ENCODE results near the gene JAKMIP1.

The JAKMIP1 gene

DNA sequence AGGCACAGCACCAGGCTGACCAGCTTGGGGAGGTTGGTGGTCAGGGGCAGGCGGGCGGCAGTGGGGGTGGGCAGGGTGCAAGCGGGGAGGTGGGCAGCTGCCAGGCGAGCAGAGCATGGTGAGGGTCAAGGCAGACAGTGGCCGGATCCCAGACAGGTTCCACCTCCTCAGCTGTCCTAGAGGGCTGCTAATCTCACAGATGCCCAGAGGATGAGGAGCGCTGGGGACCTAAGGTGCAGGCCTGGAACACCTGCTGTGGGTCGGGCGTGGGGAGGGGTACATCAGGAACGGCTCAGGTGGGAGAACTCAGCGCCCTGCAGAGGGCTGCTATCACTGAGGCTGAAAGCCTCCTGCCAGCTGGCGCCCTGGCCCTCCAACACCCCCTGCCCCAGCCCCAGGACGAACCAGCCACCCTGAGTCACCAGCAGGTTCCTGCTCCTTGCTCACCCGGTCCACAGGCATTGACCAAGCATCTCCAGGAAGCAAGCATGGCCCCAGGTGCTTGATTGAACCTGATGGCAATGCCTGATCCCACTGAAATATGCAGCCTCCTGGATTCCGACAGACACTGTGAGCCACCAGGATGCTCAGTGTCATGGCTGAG is 153.7 kb downstream of the JAKMIP1 start:
- no peak overlapping the region for H3K9ac ChIP-seq (ENCODE audit: low read length)
- no peak overlapping the region for H3K4me3 ChIP-seq (ENCODE audit: low read depth, low read length)
- no peaks in the 10 kb centered on the region for H3K36me3 ChIP-seq (ENCODE audit: control insufficient read depth, insufficient read depth, low read length)
- H3K4me1 ChIP-seq (ENCODE audit: control insufficient read depth, insufficient read depth, low read length): no peaks in the 10 kb centered on the region
- no peak overlapping the region for H3K27ac ChIP-seq (ENCODE audit: low read depth, low read length)
- H3K27me3 ChIP-seq (ENCODE audit: control insufficient read depth, insufficient read depth, low read length): no peaks in the 10 kb centered on the region
- no peaks in the 10 kb centered on the region for H3K9me3 ChIP-seq (ENCODE audit: control insufficient read depth, insufficient read depth, low read depth, low read length)

DNA sequence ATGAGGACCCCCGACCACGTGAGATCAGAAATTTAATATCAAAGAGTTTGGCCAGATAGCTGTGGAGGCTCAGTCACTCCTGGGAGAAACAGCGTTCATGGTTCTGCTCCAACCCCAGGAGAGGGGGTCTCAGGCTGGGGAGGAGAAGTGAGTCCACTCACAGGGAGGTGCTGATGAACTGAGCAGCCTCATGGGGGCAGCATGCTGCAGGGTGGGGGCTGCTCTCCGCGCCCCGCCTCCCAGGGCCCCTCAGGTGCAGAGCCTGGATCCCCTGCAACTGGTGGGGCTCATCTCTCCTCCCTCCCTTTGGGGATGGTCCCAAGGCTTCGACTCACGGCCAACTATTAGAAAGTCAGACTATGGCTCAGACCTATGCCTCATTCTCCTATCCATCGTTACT is 155.5 kb downstream of the JAKMIP1 start:
- Histone ChIP-seq H3K27ac (ENCODE audit: low read depth, low read length) (no peak overlapping the region), H3K9ac (ENCODE audit: low read length) (no peak overlapping the region), H3K27me3 (ENCODE audit: control insufficient read depth, insufficient read depth, low read length) (no peaks in the 10 kb centered on the region), H3K36me3 (ENCODE audit: control insufficient read depth, insufficient read depth, low read length) (no peaks in the 10 kb centered on the region), H3K9me3 (ENCODE audit: control insufficient read depth, insufficient read depth, low read depth, low read length) (no peaks in the 10 kb centered on the region), H3K4me1 (ENCODE audit: control insufficient read depth, insufficient read depth, low read length) (no peaks in the 10 kb centered on the region), H3K4me3 (ENCODE audit: low read depth, low read length) (no peak overlapping the region)

DNA sequence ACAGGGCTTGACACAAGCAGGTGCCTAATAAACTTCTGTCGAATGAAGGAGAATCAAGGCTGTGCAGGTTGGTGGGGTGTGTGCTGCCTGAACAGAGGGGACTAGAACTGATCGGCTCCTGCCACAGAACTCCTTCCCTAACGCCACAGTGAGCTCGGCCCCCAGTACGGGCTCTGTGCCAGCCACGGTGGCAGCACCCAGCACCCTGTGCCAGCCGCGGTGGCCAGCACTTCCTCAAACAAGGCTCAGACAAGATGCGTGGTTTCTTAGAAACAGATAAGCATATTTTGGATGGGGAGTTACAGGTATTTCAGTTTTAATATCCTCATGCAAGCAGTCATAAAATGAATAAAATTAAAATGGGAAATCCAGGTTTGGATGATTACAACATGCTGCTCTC is 156.1 kb downstream of the JAKMIP1 start:
- H3K27me3 ChIP-seq (ENCODE audit: control insufficient read depth, insufficient read depth, low read length): no peaks in the 10 kb centered on the region
- no peaks in the 10 kb centered on the region for H3K36me3 ChIP-seq (ENCODE audit: control insufficient read depth, insufficient read depth, low read length)
- no peak overlapping the region for H3K9ac ChIP-seq (ENCODE audit: low read length)
- no peaks in the 10 kb centered on the region for H3K4me1 ChIP-seq (ENCODE audit: control insufficient read depth, insufficient read depth, low read length)
- H3K27ac ChIP-seq (ENCODE audit: low read depth, low read length): no peak overlapping the region
- H3K9me3 ChIP-seq (ENCODE audit: control insufficient read depth, insufficient read depth, low read depth, low read length): no peaks in the 10 kb centered on the region
- H3K4me3 ChIP-seq (ENCODE audit: low read depth, low read length): no peak overlapping the region

DNA sequence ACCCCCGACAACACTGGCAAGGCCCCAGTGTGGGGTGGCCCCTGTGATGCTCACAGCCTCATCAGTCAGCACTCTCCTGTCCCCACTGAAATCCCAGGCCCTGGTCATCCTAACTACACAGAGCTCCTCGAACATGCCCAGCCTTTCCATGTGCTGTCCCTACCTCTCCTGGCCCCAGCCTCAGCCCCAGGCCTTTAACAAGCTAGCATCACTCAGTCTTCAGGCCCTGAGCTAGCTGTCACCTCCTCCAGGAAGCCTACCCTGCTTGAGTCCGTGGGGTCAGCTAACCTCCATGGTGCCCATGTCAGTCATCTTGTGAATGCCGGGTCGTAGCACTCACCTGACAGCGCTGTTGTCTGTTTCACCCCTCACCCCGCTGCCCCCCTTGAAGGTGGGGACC is 156.5 kb downstream of the JAKMIP1 start:
- H3K27me3 ChIP-seq (ENCODE audit: control insufficient read depth, insufficient read depth, low read length): no peaks in the 10 kb centered on the region
- no peak overlapping the region for H3K27ac ChIP-seq (ENCODE audit: low read depth, low read length)
- no peak overlapping the region for H3K4me3 ChIP-seq (ENCODE audit: low read depth, low read length)
- H3K9me3 ChIP-seq (ENCODE audit: control insufficient read depth, insufficient read depth, low read depth, low read length): no peaks in the 10 kb centered on the region
- no peak overlapping the region for H3K9ac ChIP-seq (ENCODE audit: low read length)
- H3K36me3 ChIP-seq (ENCODE audit: control insufficient read depth, insufficient read depth, low read length): no peaks in the 10 kb centered on the region
- H3K4me1 ChIP-seq (ENCODE audit: control insufficient read depth, insufficient read depth, low read length): no peaks in the 10 kb centered on the region

DNA sequence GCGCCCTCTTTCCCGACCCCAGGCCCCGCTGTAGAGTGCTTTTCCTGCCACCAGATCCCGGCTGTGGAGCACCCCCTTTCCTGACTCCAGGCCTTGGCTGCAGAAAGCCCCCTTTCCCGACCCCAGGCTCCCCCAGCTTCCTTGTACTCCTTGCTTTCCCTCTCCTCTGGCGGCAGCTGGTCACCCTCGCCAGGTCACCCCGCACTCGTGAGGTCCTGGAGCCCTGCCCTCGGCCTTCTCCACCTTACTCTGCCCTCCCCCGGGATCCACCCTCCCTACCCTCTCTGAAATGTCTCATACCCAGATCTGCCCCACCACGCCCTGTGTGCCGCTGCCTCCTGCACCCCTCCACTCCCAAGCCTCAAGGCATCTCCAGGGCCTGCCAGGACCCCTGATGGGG is 157.2 kb downstream of the JAKMIP1 start:
- no peak overlapping the region for H3K9ac ChIP-seq (ENCODE audit: low read length)
- no peaks in the 10 kb centered on the region for H3K27me3 ChIP-seq (ENCODE audit: control insufficient read depth, insufficient read depth, low read length)
- H3K4me3 ChIP-seq (ENCODE audit: low read depth, low read length): no peak overlapping the region
- no peaks in the 10 kb centered on the region for H3K9me3 ChIP-seq (ENCODE audit: control insufficient read depth, insufficient read depth, low read depth, low read length)
- no peak overlapping the region for H3K27ac ChIP-seq (ENCODE audit: low read depth, low read length)
- H3K4me1 ChIP-seq (ENCODE audit: control insufficient read depth, insufficient read depth, low read length): no peaks in the 10 kb centered on the region
- H3K36me3 ChIP-seq (ENCODE audit: control insufficient read depth, insufficient read depth, low read length): no peaks in the 10 kb centered on the region

DNA sequence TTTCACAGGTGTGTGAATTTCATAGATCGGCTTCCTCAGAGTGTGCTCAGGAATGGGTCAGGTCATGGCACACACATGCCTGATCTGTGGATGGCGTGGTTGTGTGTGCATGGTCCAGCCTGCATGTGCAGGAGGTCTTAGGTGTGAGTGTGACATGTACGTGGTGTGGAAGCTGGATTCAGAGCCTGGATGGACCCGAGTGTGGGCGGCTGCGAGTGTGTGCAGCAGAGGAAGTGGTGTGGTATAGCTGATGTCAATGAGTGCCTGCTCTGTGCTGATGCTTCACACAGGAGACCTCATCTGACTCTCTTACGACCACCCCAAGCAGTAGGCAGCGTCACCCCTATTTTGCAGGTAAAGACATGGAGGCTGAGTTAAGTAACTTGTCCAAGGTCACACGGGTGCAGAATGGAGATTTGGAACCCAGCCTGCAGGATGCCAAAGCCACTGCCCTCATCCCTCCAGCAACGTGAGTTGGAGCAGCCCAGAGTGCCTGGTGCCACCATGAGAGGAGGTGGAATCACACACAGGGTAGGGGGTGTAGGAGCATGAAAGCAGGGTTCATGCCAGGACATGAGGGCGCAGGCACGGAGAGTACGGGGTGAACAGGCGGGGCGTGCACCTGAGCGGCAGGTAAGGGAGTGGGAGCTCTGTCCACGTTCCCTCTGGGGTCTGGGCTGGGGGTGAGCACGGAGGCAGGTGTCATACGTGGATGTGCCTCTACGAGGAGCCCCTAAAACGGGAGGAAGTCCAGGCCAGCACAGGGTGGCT is 157.9 kb downstream of the JAKMIP1 start:
- Histone ChIP-seq H3K4me3 (ENCODE audit: low read depth, low read length) (no peak overlapping the region), H3K9me3 (ENCODE audit: control insufficient read depth, insufficient read depth, low read depth, low read length) (no peaks in the 10 kb centered on the region), H3K27ac (ENCODE audit: low read depth, low read length) (no peak overlapping the region), H3K9ac (ENCODE audit: low read length) (no peak overlapping the region), H3K27me3 (ENCODE audit: control insufficient read depth, insufficient read depth, low read length) (no peaks in the 10 kb centered on the region), H3K36me3 (ENCODE audit: control insufficient read depth, insufficient read depth, low read length) (no peaks in the 10 kb centered on the region), H3K4me1 (ENCODE audit: control insufficient read depth, insufficient read depth, low read length) (no peaks in the 10 kb centered on the region)

DNA sequence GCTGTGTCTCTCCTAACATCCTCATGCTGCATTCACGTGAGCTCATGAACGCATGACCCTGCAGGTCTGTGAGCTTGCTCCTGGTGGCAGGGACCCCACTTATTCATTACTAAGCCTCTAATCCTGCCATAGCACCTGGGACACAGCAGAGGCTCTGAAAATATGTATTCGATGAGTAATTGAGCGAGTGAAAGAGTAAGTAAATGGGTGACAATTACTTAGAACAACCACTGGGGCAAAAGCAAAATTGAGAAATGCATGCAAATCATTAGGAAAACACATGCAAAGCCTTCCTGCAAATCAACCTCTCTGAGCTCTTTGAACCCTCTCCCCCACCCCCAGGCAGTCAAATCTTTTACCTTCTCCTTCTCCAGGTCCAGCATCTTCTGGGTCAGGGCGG is 158.5 kb downstream of the JAKMIP1 start:
- Histone ChIP-seq H3K9me3 (ENCODE audit: control insufficient read depth, insufficient read depth, low read depth, low read length) (no peaks in the 10 kb centered on the region), H3K4me3 (ENCODE audit: low read depth, low read length) (no peak overlapping the region), H3K27me3 (ENCODE audit: control insufficient read depth, insufficient read depth, low read length) (no peaks in the 10 kb centered on the region), H3K4me1 (ENCODE audit: control insufficient read depth, insufficient read depth, low read length) (no peaks in the 10 kb centered on the region), H3K36me3 (ENCODE audit: control insufficient read depth, insufficient read depth, low read length) (no peaks in the 10 kb centered on the region), H3K27ac (ENCODE audit: low read depth, low read length) (no peak overlapping the region), H3K9ac (ENCODE audit: low read length) (no peak overlapping the region)

DNA sequence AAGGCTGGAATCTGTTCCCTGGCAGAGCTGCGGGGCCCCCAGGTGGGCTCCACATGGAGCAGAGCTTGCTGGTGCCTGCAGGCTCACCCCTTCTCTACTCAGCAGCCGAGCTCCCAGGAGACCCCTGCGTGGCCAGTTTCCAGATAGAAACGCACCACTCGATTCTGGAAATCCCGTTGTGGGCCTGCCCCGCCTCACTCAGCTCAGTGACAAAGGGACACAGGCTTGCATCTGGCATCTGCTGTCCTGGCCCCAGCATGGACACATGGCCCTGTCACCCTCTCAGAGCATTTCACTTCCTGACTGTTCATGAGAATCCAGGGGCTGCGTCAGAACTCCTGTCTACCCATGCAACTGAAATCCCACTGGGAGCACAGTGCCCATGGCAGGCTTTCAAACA is 161.6 kb downstream of the JAKMIP1 start:
- Histone ChIP-seq H3K4me1 (ENCODE audit: control insufficient read depth, insufficient read depth, low read length) (peaks cover 10% of the 10 kb centered on the region; the same call in 1 of the 2 replicates), H3K9ac (ENCODE audit: low read length) (no peak overlapping the region), H3K27me3 (ENCODE audit: control insufficient read depth, insufficient read depth, low read length) (no peaks in the 10 kb centered on the region), H3K4me3 (ENCODE audit: low read depth, low read length) (no peak overlapping the region), H3K27ac (ENCODE audit: low read depth, low read length) (no peak overlapping the region), H3K9me3 (ENCODE audit: control insufficient read depth, insufficient read depth, low read depth, low read length) (no peaks in the 10 kb centered on the region), H3K36me3 (ENCODE audit: control insufficient read depth, insufficient read depth, low read length) (no peaks in the 10 kb centered on the region)

DNA sequence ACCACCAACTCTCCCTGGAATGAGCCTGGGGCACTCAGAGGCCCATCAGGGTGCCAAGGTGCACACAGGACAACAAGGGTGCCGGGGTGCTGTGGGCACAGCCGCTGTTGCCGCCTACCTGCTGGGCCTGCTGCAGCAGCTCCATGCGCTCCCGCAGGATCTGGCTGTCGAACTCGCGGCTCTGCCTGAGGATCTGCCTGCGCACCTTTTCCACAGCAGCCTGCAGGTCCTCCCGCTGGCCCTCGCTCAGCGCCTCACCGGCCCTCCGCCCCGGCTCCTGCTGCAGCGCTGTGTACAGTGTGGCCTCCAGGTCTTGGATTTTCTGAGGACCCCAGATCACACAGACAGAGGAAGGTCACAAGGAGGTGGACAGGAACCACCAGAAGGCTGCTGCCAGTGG is 164.6 kb downstream of the JAKMIP1 start:
- Histone ChIP-seq H3K4me3 (ENCODE audit: low read depth, low read length) (no peak overlapping the region), H3K9me3 (ENCODE audit: control insufficient read depth, insufficient read depth, low read depth, low read length) (no peaks in the 10 kb centered on the region), H3K27ac (ENCODE audit: low read depth, low read length) (no peak overlapping the region), H3K27me3 (ENCODE audit: control insufficient read depth, insufficient read depth, low read length) (no peaks in the 10 kb centered on the region), H3K4me1 (ENCODE audit: control insufficient read depth, insufficient read depth, low read length) (peaks cover 10% of the 10 kb centered on the region; the same call in 1 of the 2 replicates), H3K9ac (ENCODE audit: low read length) (no peak overlapping the region), H3K36me3 (ENCODE audit: control insufficient read depth, insufficient read depth, low read length) (no peaks in the 10 kb centered on the region)

DNA sequence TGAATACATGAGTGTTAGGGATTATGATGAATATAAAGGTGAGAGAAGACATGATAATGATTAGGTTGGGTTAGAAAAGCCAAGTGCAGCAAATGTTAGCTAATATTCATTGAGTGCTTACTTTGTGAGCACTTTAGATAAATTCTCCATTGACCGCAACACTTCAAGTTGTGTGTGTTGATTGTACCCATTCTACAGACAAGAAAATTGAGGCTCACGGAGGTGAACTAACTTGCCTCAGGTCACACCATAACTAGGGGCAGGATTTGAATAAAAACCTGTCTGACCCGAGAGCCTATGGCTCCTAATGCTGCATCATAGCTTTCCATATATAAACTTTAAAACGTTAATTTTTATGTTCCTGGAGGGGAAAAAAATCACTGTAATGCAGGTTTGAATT is 167.0 kb downstream of the JAKMIP1 start:
- peaks cover 16% of the 10 kb centered on the region; the same call in 1 of the 2 replicates for H3K4me1 ChIP-seq (ENCODE audit: control insufficient read depth, insufficient read depth, low read length)
- H3K9ac ChIP-seq (ENCODE audit: low read length): no peak overlapping the region
- H3K27ac ChIP-seq (ENCODE audit: low read depth, low read length): no peak overlapping the region
- no peaks in the 10 kb centered on the region for H3K36me3 ChIP-seq (ENCODE audit: control insufficient read depth, insufficient read depth, low read length)
- no peak overlapping the region for H3K4me3 ChIP-seq (ENCODE audit: low read depth, low read length)
- H3K27me3 ChIP-seq (ENCODE audit: control insufficient read depth, insufficient read depth, low read length): no peaks in the 10 kb centered on the region
- no peaks in the 10 kb centered on the region for H3K9me3 ChIP-seq (ENCODE audit: control insufficient read depth, insufficient read depth, low read depth, low read length)

DNA sequence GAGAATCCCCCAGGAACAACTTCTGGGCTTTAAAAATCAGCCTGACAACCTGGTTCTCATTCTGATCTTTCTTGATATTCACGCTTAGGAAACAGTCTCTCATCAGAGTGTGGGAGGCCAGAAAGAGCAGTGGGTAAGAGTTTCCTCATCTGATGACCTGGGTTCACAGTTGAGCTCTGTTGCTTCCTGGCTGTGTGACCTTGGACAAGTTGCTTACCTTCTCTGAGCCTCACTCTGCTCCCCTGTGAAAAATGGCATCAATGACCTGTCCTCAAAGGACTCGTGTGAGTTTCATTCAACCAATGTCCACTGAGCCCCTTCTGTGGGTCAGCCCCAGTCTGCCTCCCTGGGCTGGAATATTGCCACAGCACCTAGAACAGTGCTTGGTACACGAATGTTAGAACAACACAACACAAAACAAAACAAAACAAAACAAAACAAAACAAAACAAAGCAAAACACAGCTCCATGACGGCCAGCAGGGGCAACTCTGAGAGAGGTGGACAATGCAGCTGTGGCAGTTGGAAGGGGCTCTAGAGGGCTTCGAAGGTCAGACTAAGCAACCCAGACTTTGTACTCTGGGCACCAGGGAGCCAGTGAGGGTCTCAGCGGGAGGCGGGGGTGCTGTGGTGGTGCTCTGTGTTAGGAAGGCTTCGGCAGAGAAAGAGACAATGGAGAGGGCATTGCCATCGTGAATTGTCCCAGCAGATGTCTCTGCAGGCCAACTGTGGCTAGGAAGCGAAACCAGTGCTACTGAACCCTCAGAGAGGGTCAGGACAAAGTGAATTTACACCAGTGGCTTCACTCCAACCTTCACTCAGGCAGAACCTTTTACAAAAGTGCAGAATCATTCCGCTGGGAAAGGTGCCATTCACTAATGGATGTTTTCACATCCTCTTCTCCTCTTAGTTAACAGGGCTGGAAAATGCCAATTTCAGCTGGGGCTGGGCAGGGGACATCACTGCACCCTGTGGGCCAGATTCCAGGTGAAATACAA is 167.8 kb downstream of the JAKMIP1 start:
- no peak overlapping the region for H3K4me3 ChIP-seq (ENCODE audit: low read depth, low read length)
- no peak overlapping the region for H3K9ac ChIP-seq (ENCODE audit: low read length)
- no peak overlapping the region for H3K27ac ChIP-seq (ENCODE audit: low read depth, low read length)
- no peaks in the 10 kb centered on the region for H3K9me3 ChIP-seq (ENCODE audit: control insufficient read depth, insufficient read depth, low read depth, low read length)
- H3K27me3 ChIP-seq (ENCODE audit: control insufficient read depth, insufficient read depth, low read length): no peaks in the 10 kb centered on the region
- H3K36me3 ChIP-seq (ENCODE audit: control insufficient read depth, insufficient read depth, low read length): no peaks in the 10 kb centered on the region
- H3K4me1 ChIP-seq (ENCODE audit: control insufficient read depth, insufficient read depth, low read length): peaks cover 18% of the 10 kb centered on the region; the same call in 1 of the 2 replicates
